K562 treated with DMSO at 1 percent for 4 hours (cell line): ENCODE data around the gene PCDH7. TPM values are rescaled to one million over a fixed set of nuclear protein-coding genes. Genes with fewer than 3 reads are reported as not detected.

ENCODE experiments used
- total RNA-seq: library from RNA; unstranded; fragments of 300-600 nt; gene quantifications from 2 replicates; pipeline ENCODE4 v1.2.3, GENCODE V29; 2022; ENCODE audit not compliant: insufficient read depth

PCDH7 gene, protein sequence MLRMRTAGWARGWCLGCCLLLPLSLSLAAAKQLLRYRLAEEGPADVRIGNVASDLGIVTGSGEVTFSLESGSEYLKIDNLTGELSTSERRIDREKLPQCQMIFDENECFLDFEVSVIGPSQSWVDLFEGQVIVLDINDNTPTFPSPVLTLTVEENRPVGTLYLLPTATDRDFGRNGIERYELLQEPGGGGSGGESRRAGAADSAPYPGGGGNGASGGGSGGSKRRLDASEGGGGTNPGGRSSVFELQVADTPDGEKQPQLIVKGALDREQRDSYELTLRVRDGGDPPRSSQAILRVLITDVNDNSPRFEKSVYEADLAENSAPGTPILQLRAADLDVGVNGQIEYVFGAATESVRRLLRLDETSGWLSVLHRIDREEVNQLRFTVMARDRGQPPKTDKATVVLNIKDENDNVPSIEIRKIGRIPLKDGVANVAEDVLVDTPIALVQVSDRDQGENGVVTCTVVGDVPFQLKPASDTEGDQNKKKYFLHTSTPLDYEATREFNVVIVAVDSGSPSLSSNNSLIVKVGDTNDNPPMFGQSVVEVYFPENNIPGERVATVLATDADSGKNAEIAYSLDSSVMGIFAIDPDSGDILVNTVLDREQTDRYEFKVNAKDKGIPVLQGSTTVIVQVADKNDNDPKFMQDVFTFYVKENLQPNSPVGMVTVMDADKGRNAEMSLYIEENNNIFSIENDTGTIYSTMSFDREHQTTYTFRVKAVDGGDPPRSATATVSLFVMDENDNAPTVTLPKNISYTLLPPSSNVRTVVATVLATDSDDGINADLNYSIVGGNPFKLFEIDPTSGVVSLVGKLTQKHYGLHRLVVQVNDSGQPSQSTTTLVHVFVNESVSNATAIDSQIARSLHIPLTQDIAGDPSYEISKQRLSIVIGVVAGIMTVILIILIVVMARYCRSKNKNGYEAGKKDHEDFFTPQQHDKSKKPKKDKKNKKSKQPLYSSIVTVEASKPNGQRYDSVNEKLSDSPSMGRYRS (N-terminal part only)
- total RNA-seq = not detected in 2 replicates

DNA sequence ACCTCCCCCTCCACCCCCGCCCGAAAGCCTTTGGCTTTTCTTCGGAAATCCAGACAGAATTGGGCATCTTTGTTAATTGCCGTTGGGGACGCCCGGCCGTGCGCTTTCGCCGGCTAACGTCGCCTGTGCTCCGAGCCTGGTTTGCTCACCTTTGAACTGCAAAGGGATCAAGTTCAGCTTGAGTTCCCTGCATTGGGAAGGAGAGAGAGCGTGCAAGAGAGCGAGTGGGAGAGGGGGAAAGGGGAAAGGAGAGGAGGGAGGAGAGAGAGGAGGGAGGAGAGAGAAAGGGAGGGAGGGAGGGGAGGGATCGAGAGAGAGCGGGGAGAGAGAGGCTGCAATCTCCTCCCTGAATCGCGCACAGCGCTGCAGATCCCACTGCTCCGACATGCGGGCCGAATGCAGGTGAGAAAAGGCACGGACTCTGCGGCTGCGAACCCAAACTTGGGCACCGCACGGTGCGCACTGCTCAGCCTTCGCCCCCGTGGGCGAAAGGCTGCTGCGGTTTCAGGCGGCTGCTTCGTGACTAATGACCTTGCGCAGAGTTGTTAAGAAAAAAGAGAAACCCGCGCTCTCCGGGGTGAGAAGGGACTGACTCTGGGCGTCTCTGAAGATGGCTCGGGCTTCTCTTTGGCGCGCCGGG is at the start of gene PCDH7:
TSS of gene PCDH7 (plus strand) at position 349 of the 640 bp plus-strand sequence. CDS start 1,054 bp downstream, outside the sequence.

